Measurements from ENCODE around the gene SURF1.

The SURF1 gene

DNA sequence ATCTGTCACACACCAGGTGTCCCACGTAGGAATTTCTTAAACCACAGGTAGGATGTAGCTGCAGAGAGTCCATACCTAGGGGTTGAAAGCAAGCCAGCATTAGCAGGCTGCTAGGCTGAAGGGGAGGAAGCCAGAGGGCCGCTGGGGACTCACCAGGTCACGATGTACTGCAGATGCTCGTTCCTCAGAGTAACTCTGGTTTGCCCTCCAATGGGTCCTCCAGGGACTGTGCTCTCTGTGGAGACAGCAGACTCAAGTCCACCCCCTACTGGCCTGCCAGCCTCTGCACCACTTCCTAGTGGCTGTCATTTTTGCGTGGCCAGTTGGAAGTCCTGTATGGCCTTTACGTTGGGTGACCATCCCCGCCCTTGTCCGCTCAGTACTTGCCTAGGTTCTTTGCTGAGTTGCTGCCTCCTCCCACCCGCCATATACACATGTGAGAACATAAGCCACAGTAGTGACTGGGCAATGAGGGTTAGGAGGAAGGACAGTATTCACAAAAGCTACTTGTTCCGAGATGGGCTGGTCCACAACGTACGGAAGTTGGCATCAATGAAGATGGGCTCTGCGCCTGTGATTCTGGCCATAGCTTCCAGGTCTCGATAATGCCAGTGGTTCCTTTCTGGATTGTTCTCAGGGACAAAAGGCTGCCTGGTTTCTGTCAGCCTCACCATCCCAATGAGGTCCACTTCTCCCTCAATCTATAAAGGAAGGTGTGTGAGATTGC lies 4.2 kb downstream of the SURF1 start:
- Histone ChIP-seq H2BK5ac (ENCODE audit: low read depth, low read length, poor library complexity, severe bottlenecking) (no peak overlapping the region), H2BK120ac (ENCODE audit: low read depth, low read length) (no peak overlapping the region), H3K9ac (ENCODE audit: low read length) (peak overlapping the region; percentile 100), H2BK12ac (ENCODE audit: low read length in 2 of 2) (no peak overlapping the region), H3K36me3 (ENCODE audit: control insufficient read depth in 1 of 2, insufficient read depth in 2 of 2, low read depth in 1 of 2, low read length in 2 of 2) (peaks cover 51 to 58% of the 10 kb centered on the region in 2 experiments), H3K4me3 (ENCODE audit: insufficient read depth in 1 of 2, low read depth in 1 of 2, low read length in 2 of 2) (no peak overlapping the region), H2AK5ac (ENCODE audit: low read length, severe bottlenecking) (no peak overlapping the region), H3K9me3 (ENCODE audit: control insufficient read depth, low read length) (no peaks in the 10 kb centered on the region), H2AFZ (ENCODE audit: low read depth, low read length) (no peak overlapping the region), H3K18ac (ENCODE audit: low read depth in 1 of 2, low read length in 2 of 2) (no peak overlapping the region), H3K4me2 (ENCODE audit: low read length, poor library complexity, severe bottlenecking) (no peak overlapping the region), H3K79me1 (replicated peaks; ENCODE audit: low read length, poor library complexity, severe bottlenecking) (peaks cover 15% of the 10 kb centered on the region), H3K4me1 (ENCODE audit: control insufficient read depth, insufficient read depth, low read depth, low read length) (peaks cover 18% of the 10 kb centered on the region), H2BK15ac (ENCODE audit: low read depth, poor library complexity, severe bottlenecking) (no peak overlapping the region), H3K27me3 (ENCODE audit: control insufficient read depth in 1 of 2, insufficient read depth in 1 of 2, low read length in 2 of 2) (no peaks in the 10 kb centered on the region), H3K23ac (ENCODE audit: low read length in 2 of 2) (no peak overlapping the region), H3K4ac (ENCODE audit: low read depth in 1 of 2, low read length in 2 of 2) (no peak overlapping the region), H3K27ac (ENCODE audit: low read length, poor library complexity, severe bottlenecking) (no peak overlapping the region), H3K14ac (ENCODE audit: low read length in 2 of 2) (no peak overlapping the region), H4K8ac (ENCODE audit: low read length) (no peak overlapping the region), H4K91ac (ENCODE audit: low read length) (no peak overlapping the region)
- 82% methylated on average over 14 of the region's 14 CpGs for WGBS
- DNase-seq: peak; percentile 66

DNA sequence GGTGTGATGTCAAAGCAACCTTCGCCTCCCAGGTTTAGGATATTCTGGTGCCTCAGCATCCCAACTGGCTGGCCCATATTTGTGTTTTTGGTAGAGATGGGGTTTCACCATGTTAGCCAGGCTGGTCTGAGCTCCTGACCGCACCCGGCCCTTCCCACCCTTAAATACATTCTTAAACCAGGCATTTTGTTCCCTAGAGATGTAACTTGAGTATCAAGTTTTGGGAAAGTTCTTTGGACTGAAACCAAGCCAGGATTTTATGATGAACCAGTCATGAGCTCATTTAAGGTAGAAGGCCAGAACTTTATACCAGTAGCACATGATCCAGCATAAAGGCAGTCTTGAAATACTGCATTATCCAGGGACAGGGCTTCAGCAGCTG lies 4.8 kb downstream of the SURF1 start:
- Histone ChIP-seq H2BK15ac (ENCODE audit: low read depth, poor library complexity, severe bottlenecking) (no peak overlapping the region), H2BK5ac (ENCODE audit: low read depth, low read length, poor library complexity, severe bottlenecking) (no peak overlapping the region), H3K14ac (ENCODE audit: low read length in 2 of 2) (no peak overlapping the region), H2AFZ (ENCODE audit: low read depth, low read length) (no peak overlapping the region), H3K9ac (ENCODE audit: low read length) (peak overlapping the region; percentile 100), H3K27me3 (ENCODE audit: control insufficient read depth in 1 of 2, insufficient read depth in 1 of 2, low read length in 2 of 2) (no peaks in the 10 kb centered on the region), H3K79me1 (replicated peaks; ENCODE audit: low read length, poor library complexity, severe bottlenecking) (peaks cover 11% of the 10 kb centered on the region), H4K8ac (ENCODE audit: low read length) (no peak overlapping the region), H3K36me3 (ENCODE audit: control insufficient read depth in 1 of 2, insufficient read depth in 2 of 2, low read depth in 1 of 2, low read length in 2 of 2) (peaks cover 52 to 58% of the 10 kb centered on the region in 2 experiments), H3K27ac (ENCODE audit: low read length, poor library complexity, severe bottlenecking) (no peak overlapping the region), H3K9me3 (ENCODE audit: control insufficient read depth, low read length) (no peaks in the 10 kb centered on the region), H2BK120ac (ENCODE audit: low read depth, low read length) (no peak overlapping the region), H3K4me3 (ENCODE audit: insufficient read depth in 1 of 2, low read depth in 1 of 2, low read length in 2 of 2) (no peak overlapping the region), H2BK12ac (ENCODE audit: low read length in 2 of 2) (no peak overlapping the region), H2AK5ac (ENCODE audit: low read length, severe bottlenecking) (no peak overlapping the region), H3K18ac (ENCODE audit: low read depth in 1 of 2, low read length in 2 of 2) (no peak overlapping the region), H3K23ac (ENCODE audit: low read length in 2 of 2) (no peak overlapping the region), H3K4me1 (ENCODE audit: control insufficient read depth, insufficient read depth, low read depth, low read length) (peaks cover 18% of the 10 kb centered on the region), H4K91ac (ENCODE audit: low read length) (no peak overlapping the region), H3K4me2 (ENCODE audit: low read length, poor library complexity, severe bottlenecking) (no peak overlapping the region), H3K4ac (ENCODE audit: low read depth in 1 of 2, low read length in 2 of 2) (no peak overlapping the region)
- DNase-seq: no peak
- WGBS: 67% methylated on average over 1 of the region's 3 CpGs

DNA sequence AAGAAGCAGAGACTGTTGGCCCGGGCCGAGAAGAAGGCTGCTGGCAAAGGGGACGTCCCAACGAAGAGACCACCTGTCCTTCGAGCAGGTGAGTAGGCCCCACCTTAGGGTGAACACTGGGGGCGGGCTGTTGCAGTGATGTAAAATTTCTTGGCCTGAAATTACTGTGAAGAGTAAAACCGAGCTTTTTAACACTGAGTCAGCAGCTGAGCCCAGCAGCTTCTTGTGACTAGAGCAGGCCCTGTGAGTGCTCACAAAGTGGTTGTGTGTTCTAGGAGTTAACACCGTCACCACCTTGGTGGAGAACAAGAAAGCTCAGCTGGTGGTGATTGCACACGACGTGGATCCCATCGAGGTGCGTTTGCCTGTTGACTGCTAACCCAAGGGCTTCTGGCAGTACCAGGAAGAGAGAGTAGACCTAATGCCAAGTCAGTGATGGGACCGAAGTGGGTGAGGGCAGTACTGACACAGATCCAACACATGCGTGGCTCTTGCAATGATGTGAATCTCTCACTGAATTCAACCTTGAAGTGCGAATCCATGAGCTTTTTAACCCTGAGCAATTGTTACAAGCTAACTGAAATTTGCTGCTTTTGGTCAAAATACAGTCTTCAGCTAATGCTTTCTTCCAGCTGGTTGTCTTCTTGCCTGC lies 6.2 kb downstream of the SURF1 start:
- Histone ChIP-seq H3K9me3 (ENCODE audit: control insufficient read depth, low read length) (no peaks in the 10 kb centered on the region), H2BK12ac (ENCODE audit: low read length in 2 of 2) (no peak overlapping the region), H2BK15ac (ENCODE audit: low read depth, poor library complexity, severe bottlenecking) (no peak overlapping the region), H3K23ac (ENCODE audit: low read length in 2 of 2) (peak overlapping the region in 1 of 2 experiments; percentile 9), H2AK5ac (ENCODE audit: low read length, severe bottlenecking) (no peak overlapping the region), H3K27me3 (ENCODE audit: control insufficient read depth in 1 of 2, insufficient read depth in 1 of 2, low read length in 2 of 2) (no peaks in the 10 kb centered on the region), H3K18ac (ENCODE audit: low read depth in 1 of 2, low read length in 2 of 2) (no peak overlapping the region), H3K27ac (ENCODE audit: low read length, poor library complexity, severe bottlenecking) (no peak overlapping the region), H3K4me2 (ENCODE audit: low read length, poor library complexity, severe bottlenecking) (peak overlapping the region; percentile 1), H4K91ac (ENCODE audit: low read length) (no peak overlapping the region), H3K9ac (ENCODE audit: low read length) (peak overlapping the region; percentile 100), H2AFZ (ENCODE audit: low read depth, low read length) (no peak overlapping the region), H2BK120ac (ENCODE audit: low read depth, low read length) (no peak overlapping the region), H3K36me3 (ENCODE audit: control insufficient read depth in 1 of 2, insufficient read depth in 2 of 2, low read depth in 1 of 2, low read length in 2 of 2) (peaks cover 66 to 69% of the 10 kb centered on the region in 2 experiments), H3K79me1 (replicated peaks; ENCODE audit: low read length, poor library complexity, severe bottlenecking) (peaks cover 25% of the 10 kb centered on the region), H3K4me3 (ENCODE audit: insufficient read depth in 1 of 2, low read depth in 1 of 2, low read length in 2 of 2) (peak overlapping the region in 1 of 2 experiments; percentile 99), H4K8ac (ENCODE audit: low read length) (no peak overlapping the region), H2BK5ac (ENCODE audit: low read depth, low read length, poor library complexity, severe bottlenecking) (no peak overlapping the region), H3K14ac (ENCODE audit: low read length in 2 of 2) (no peak overlapping the region), H3K4ac (ENCODE audit: low read depth in 1 of 2, low read length in 2 of 2) (no peak overlapping the region), H3K4me1 (ENCODE audit: control insufficient read depth, insufficient read depth, low read depth, low read length) (peaks cover 24% of the 10 kb centered on the region)
- 93% methylated on average over 15 of the region's 15 CpGs for WGBS
- no peak for DNase-seq

DNA sequence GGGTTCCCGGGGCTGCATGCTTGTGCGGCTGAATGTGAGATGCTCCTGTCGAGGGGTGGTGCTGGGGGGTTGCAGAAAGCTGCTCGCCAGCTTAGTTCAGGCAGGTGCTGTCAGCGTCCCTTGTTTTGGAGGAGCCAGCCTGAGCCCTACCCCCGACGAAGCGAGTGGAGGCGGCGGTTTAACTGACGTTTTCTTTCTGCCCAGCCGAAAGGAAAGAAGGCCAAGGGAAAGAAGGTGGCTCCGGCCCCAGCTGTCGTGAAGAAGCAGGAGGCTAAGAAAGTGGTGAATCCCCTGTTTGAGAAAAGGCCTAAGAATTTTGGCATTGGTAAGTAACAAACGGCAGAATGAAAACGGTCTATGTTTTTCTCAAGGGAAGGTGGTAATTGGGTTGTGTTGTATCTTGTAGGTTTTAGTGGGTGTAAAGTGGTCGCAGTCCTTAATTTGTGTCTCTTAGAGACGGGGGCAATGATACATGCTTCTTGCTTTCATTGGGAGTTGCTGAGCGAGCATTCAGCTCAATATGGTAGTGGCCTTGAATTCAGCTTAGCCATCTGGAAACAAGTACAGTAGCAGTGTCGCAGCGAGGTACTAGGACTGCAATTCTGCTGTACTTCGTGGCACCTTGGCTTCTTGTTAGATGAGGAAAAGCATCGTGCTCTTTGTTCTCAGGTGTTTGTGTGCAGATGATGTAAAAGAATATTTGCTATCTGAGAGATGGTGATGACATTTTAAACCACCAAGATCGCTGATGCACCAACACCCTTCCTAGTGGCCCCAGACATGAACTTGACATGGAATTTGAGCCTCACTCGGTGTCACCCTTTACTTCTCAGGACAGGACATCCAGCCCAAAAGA lies 7.3 kb downstream of the SURF1 start:
- 19% methylated on average over 25 of the region's 25 CpGs for WGBS
- Histone ChIP-seq H4K91ac (ENCODE audit: low read length) (peak overlapping the region; percentile 47), H2AFZ (ENCODE audit: low read depth, low read length) (no peak overlapping the region)

More for the DNA sequence above, 7.3 kb downstream of the SURF1 start:
- H4K8ac ChIP-seq (ENCODE audit: low read length): peak overlapping the region; percentile 64
- H2AK5ac ChIP-seq (ENCODE audit: low read length, severe bottlenecking): peak overlapping the region; percentile 7
- H3K27me3 ChIP-seq (ENCODE audit: control insufficient read depth in 1 of 2, insufficient read depth in 1 of 2, low read length in 2 of 2): no peaks in the 10 kb centered on the region
- peak overlapping the region in 1 of 2 experiments; percentile 90 for H3K23ac ChIP-seq (ENCODE audit: low read length in 2 of 2)
- peak overlapping the region; percentile 62 to 91 for H3K18ac ChIP-seq (ENCODE audit: low read depth in 1 of 2, low read length in 2 of 2)
- H3K4me3 ChIP-seq (ENCODE audit: insufficient read depth in 1 of 2, low read depth in 1 of 2, low read length in 2 of 2): peak overlapping the region; percentile 75 to 99
- H3K4ac ChIP-seq (ENCODE audit: low read depth in 1 of 2, low read length in 2 of 2): peak overlapping the region; percentile 42 to 69
- peaks cover 19% of the 10 kb centered on the region for H3K4me1 ChIP-seq (ENCODE audit: control insufficient read depth, insufficient read depth, low read depth, low read length)
- no peak overlapping the region for H2BK15ac ChIP-seq (ENCODE audit: low read depth, poor library complexity, severe bottlenecking)
- no peak overlapping the region for H2BK120ac ChIP-seq (ENCODE audit: low read depth, low read length)
- H3K4me2 ChIP-seq (ENCODE audit: low read length, poor library complexity, severe bottlenecking): peak overlapping the region; percentile 74
- peak overlapping the region; percentile 100 for H3K9ac ChIP-seq (ENCODE audit: low read length)
- peaks cover 69 to 74% of the 10 kb centered on the region in 2 experiments for H3K36me3 ChIP-seq (ENCODE audit: control insufficient read depth in 1 of 2, insufficient read depth in 2 of 2, low read depth in 1 of 2, low read length in 2 of 2)
- no peaks in the 10 kb centered on the region for H3K9me3 ChIP-seq (ENCODE audit: control insufficient read depth, low read length)
- peak overlapping the region; percentile 80 for H3K27ac ChIP-seq (ENCODE audit: low read length, poor library complexity, severe bottlenecking)
- peaks cover 28% of the 10 kb centered on the region for H3K79me1 ChIP-seq (replicated peaks; ENCODE audit: low read length, poor library complexity, severe bottlenecking)
- H2BK12ac ChIP-seq (ENCODE audit: low read length in 2 of 2): no peak overlapping the region
- DNase-seq: no peak
- no peak overlapping the region for H2BK5ac ChIP-seq (ENCODE audit: low read depth, low read length, poor library complexity, severe bottlenecking)
- H3K14ac ChIP-seq (ENCODE audit: low read length in 2 of 2): peak overlapping the region in 1 of 2 experiments; percentile 82
